CD4-positive, alpha-beta T cell treated with Interferon alpha-2 for 1 hour (primary cell): ENCODE measurements around the gene GAB1.

Experiments used
- DNase-seq, 2 donors: peaks; one replicate each; pipeline ENCODE4 v3.0.0-alpha.2; 2020 to 2022

Gene GAB1

DNA sequence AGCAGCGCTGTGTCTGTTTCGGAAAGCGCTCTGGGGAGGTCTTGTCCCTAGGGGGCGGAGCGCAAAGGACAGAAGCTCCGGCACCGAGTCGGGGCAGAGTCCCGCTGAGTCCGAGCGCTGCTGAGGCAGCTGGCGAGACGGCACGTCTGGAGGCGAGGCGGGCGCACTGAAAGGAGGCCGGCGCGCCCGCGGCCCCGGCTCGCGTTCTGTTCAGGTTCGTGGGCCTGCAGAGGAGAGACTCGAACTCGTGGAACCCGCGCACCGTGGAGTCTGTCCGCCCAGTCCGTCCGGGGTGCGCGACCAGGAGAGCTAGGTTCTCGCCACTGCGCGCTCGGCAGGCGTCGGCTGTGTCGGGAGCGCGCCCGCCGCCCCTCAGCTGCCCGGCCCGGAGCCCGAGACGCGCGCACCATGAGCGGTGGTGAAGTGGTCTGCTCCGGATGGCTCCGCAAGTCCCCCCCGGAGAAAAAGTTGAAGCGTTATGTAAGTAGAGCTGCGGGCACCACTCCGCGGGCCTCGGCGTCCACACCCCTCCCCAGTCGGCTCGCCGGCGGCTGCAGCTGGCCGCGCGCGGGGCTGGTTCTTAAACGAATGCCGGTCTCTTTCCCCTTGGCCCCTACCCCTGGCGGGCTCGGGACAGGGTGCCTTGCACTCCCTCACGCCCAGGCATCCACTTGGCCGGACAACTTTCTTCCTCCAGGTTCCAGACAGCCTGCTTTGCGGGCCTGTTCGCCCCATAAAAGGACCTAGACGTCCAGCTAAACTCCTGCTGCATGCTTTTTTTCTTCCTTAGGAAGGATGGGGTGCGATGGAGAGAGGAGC, at the start of gene GAB1:
Gene GAB1, plus strand, starts transcription at position 96 of the 819 bp plus-strand sequence. Its CDS starts 313 bp downstream, at position 409.
- peak in 1 of 2 donors; percentile 74 for DNase-seq

DNA sequence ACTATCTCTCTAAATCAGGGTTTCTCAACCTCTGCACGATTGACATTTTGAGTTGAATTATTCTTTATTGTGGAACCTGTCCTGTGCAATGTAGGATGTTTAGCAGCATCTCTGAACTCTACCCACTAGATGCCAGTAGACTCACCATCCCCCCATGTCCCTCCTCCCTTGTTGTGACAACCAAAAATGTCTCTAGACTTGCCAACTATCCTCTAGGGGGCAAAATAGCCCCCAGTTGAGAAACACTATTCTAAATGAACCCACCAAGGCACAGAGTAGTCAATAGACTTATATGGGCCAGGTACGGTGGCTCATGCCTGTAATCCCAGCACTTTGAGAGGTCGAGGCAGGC, 49.1 kb upstream of the GAB1 start:
- no peak for DNase-seq

GRCh38 chr4:143288171-143288570, 48.5 kb upstream of the GAB1 start:
- DNase-seq = no peak

DNA sequence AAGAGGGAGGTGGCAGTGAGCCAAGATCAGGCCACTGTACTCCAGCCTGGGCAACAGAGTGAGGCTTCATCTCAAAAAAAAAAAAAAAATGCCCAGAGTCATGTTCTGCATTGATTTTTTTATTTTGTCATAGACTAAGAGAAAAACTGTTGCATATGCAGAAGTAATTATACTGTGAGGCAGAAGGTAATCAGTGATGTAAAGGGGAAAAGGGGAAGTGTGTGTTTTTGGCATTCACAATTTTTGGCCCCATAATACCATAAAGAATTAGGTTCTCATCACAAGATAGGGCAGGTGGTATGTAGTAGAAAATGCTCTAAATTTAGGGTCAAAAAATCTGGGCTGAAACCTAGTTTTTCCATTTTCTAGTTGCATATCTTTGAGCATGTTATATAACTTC, 47.3 kb upstream of the GAB1 start:
- no peak for DNase-seq

DNA sequence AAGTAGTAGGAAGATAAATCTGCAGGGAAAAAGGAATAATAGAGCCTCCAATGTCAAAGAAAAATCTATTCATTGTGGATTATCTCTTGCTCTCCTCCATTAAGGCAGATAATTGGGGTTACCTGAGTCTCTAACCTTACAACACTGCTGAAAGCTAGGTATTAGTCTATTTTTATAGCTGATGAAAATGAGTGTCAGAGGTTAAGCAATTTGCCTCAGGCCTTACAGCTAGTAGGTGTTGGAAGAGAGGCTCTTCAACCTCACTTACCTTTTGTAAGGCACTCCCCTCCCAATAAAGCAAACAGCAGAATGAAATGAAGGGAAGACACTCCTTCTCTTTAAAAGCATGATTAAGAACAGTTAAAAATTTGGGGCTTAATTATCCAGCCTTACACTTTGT, 45.4 kb upstream of the GAB1 start:
- no peak for DNase-seq

DNA sequence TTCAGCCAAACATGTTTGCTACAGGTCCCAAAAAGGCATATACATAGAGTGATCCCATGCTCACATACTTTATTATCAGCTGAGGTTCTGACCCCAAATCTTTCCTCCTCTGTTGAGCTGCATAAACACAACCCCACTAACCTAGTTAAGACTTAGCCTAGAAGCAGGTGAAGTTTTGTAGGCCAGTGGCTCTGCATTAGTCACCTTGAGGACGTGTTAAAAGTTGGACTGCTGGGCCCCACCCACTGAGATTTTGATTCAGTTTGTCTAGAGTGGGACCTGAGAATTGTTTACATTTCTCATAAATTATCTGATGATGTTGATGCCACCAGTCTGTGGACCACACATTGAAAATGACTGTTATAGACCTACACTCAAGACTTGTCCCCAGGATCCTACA, 43.8 kb upstream of the GAB1 start:
- no peak for DNase-seq

DNA sequence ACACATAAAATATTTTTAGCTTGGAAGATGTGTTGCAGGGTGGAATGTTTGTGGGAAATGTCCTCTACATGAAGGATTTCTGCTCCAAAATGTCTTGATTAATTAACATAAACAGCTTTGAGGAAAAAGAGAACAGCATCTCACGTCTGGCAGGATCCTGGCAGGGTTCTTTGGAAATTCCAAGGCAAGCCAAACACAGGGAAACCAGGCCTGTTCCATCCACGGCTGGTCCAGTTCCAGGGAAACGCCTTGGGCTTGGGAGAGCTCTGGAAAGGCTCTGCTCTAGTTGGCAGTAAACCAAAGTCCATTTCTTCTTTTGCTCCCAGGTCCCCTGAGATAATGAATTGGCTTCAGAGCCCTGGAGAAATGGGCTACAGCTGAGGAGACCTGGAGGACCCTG, 42.4 kb upstream of the GAB1 start:
- DNase-seq = no peak

DNA sequence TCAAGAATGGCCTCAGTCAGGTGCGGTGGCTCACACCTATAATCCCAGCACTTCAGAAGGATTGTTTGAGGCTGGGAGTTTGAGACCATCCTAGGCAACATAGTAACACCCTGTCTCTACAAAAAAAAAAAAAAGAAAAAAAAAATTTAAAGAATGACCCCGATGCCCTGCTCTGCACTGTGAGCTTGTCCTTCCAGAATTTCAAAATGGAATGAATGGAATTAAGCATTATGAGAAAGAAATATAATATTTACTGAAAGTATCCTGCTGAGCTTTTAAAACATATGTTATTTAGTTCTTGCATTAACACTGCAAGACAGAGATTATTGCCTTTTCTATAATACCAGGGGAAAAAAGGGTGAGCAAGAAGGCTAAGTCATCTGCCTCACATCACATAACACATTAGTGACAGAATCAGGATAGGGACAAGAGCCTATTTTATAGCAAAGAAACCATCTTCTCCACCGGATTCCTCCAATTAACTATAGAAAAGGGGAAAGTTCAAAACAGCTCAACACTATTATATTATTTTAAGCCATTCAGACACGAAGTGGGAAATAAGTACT, 41.9 kb upstream of the GAB1 start:
- DNase-seq = no peak

DNA sequence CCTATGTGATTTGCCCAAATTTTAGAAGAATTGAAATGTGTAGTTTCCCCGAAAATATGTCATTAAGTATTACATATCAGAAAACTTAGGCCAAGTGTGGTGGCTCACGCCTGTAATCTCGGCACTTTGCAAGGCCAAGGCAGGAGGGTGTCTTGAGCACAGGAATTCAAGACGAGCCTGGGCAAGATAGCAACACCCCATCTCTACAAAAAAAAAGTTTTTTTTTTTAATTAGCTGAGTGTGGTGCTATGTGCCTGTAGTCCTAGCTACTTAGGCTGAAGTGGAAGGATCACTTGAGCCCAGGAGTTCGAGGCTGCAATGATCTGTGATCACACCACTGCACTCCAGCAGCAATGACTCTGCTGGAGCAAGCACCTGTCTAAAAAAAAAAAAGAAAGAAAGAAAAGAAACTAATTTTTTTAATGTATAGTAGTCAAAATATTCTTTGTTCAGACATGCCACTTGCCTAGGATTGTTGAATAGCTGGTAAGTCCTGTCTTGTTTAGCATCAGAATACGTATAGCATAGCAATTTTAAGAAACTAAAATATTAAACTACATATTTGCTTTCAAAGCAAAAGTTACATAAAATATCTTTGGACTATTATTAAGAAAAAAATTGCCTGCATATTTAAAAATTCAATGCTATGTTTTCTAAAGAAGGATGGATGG, 40.1 kb upstream of the GAB1 start:
- DNase-seq = no peak

GRCh38 chr4:143300860-143301259, 35.8 kb upstream of the GAB1 start:
- no peak for DNase-seq

- DNase-seq = no peak
Measured at GRCh38 chr4:143302536-143302935, 34.1 kb upstream of the GAB1 start.

DNA sequence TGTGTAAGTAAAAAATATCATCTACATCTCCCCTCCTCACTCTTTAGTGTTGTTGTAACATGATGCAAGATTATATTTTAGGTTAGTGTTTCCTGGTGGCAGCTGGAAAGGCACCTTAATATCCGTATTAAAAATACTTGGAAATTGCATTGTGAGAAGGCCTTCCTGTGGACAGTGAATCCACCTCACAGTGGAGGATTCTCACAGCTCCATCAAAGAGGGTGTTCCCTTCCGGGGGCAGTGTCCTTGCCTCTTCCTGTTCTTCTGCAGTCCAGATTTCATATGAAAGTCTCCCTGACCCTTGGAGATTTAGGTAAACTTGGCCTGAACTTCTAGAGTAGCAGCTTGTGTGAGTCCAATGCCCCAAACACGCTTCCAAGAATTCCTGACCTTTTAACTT, 29.9 kb upstream of the GAB1 start:
- no peak for DNase-seq

DNA sequence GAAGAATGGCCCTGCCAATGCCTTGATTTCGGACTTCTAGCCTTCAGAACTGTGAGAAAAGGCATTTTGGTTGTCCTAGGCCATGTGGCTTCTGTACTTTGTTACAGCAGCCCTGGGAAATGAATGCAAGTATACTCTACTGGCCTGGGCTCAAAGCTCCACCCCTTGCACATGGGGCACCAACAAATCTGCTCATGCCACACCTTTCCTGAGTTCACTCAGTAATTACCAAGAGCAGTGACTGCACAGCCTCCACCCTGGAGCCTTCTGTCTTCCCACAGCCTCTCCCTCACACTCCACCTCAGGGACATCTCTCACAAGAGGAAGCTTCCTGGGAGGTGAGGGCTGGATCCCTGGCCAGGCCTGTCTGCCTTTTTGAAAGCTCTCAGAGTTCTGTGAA, 29.1 kb upstream of the GAB1 start:
- DNase-seq = no peak

DNA sequence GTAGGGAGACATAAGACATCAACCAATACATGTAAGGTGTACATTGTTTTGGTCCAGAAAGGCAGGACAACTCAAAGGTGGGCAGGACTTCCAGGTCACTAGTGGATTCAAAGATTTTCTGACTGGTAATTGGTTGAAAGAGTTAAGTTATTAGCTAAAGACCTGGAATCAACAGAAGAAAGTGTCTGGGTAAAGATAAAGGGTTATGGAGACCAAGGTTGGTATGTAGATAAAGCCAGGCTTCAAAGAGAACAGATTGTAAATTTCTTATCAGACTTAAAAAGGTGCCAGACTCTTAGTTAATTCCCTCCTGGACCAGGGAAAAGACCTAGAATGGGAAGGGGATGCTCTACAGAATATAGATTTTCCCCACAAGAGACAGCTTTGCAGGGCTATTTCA, 28.3 kb upstream of the GAB1 start:
- no peak for DNase-seq

- no peak for DNase-seq
Measured at GRCh38 chr4:143311924-143312323, 24.8 kb upstream of the GAB1 start.

GRCh38 chr4:143313521-143313920, 23.2 kb upstream of the GAB1 start:
- no peak for DNase-seq

- no peak for DNase-seq
Measured at GRCh38 chr4:143313996-143314395, 22.7 kb upstream of the GAB1 start.

DNA sequence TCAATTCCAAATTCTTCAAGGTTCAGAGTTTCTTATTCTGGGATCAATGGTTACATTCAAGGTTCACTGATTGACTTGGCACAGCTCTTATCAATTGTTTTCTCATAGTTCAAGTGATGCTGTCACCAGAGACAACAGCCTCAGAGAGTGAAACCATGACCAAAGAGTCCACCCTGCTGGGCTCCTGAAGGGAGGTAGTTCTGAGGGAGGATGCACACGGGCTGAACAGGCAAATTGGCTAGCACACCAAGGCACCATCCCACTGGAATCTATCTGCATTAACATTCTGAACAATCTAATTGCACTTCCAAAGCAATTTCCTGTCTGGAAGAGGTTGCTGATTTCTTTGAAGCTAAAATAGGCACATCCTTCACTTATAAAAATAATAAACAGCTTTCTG, 16.6 kb upstream of the GAB1 start:
- DNase-seq = no peak

DNA sequence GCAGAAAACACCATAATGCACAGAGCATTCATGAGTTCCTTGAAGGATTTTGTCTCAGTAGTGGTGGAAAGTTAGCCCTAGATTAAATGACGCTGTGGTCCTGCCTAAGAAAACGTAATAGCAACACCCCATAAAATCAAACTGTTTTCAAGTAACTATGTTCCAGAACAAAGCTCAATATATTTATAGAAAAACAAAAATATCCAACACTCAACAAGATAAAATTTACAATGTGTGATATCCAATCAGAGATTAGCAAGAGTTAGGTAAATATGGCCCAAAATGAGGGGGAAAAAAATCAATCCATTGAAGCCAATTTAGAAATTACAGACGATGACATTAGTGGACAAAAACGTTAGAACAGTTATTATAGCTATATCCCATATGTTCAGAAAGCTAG, 9.9 kb upstream of the GAB1 start:
- DNase-seq = no peak

DNA sequence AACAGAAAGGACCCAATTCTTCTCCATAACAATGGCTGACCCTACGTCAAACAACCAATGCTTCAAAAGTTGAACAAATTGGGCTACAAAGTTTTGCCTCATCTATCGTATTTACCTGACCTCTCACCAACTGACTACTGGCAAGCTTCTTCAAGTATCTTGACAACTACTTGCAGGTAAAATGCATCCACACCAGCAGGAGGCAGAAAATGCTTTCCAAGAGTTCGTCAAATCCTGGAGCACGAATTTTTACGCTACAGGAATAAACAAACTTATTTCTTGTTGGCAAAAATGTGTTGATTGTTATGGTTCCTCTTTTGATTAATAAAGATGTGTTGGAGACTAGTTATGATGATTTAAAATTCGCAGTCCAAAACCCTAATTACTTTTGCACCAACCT, 6.7 kb upstream of the GAB1 start:
- no peak for DNase-seq

DNA sequence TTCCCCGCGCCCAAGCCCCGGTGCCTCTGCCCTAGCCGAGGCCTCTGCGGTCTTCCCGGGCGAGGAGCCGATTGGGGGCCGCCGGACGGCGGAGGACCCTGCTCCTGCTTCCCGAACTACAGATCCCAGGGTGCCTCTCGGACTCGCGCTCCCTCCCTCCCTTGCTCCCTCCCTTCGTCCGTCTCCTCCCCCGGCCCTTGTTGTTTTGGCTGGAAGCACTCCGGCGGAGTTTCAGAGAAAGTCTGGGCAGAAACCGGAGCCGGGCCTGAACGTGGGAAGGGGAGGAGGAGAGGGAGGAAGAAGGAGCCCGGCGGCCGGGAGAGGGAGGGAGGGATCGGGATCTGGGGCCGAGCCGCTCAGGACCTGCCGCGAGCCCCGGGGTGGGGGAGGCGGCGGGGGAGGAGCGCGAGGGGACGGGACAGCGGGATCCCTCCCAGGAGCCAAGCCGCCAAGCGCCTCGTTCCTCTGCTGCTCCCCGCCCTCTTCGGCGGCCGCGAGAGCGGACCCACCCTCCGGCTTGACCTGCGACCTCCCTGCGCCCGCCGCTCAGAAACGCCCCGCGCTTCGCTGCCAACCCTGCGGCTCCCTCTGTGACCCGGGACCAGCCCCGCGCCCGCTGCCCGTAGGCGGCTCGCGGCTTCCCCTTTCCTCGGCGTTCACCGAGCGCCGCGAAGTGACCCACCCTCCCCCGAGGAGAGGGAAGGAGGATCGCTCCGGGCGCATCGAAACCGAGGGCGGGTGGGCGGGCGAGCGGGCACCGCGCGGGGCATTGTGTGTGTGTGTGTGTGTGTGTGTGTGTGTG, 496 bp upstream of the GAB1 start:
- peak; percentile 36 to 43 for DNase-seq

DNA sequence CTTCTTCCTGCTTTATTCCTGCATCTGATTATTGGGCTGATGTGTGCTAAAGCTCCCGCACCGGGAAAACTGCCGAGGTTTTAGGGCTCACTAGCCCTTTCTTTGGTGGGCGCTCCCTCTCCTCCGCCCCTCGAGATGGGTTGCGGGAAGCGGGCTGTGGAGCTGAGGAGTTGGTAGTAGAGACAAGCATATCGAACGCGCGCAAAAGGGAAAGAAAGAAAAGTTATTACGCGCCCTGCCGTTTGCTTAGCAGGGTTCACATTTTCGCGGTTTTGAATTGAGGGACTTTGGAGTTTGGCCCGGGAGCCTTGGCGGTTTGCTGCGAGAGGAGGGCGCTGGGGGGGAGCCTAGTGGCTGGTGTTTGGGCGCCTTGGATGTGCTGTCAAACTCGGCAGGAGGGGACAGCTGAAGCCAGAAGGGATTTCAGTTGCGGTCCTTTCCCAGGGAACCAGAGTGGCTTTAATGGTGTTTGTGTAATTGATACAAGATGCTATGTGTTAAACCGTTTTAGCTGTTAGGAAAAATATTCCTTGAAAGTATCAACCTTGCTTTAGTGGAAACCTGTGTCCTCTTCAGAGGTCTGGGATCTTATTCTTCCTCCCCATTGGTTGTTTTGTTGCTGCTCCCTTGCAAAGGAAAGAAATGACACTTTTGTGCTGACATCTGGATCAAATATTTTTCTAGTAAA, 1.1 kb downstream of the GAB1 start:
- DNase-seq = no peak

GRCh38 chr4:143338313-143338712, 1.6 kb downstream of the GAB1 start:
- DNase-seq = no peak
